Astrocyte of the spinal cord (primary cell): ENCODE data around the gene MOG.
"Not testable (repeated sequence)": the region's sequence is repeated elsewhere in the genome, so short reads cannot be mapped to it uniquely, and the experiment has no call there.

Experiments
- DNase-seq: peaks from one replicate; pipeline ENCODE4 v3.0.0; 2011; ENCODE audit warnings: low read depth, low spot score
- H3K4me3 ChIP-seq: 2 replicates; pipeline ENCODE4 v1.5.1; 2011; ENCODE audit warnings: low read depth, mild to moderate bottlenecking, low read length, moderate library complexity
- CTCF ChIP-seq: IDR thresholded peaks from 2 replicates; pipeline ENCODE4 v1.5.1; 2012; ENCODE audit warnings: low read depth, mild to moderate bottlenecking, low read length, inconsistent platforms
- in situ Hi-C: cut with HindIII; loops from 2 replicates; pipeline ENCODE4 v1.10.0; 2017; ENCODE audit warnings: low sequenced_read_pairs

Gene MOG

GRCh38 chr6:29665942-29666825 lies 9.3 kb downstream of the MOG start:
- no peak for TF ChIP-seq CTCF
- H3K4me3 ChIP-seq: no peak overlapping the region
- DNase-seq: no peak
- in situ Hi-C loops: no loop called here

- no peak for TF ChIP-seq CTCF
- no peak overlapping the region for H3K4me3 ChIP-seq
- DNase-seq: no peak
- in situ Hi-C loops: no loop called here
Measured at GRCh38 chr6:29666826-29667130, 9.9 kb downstream of the MOG start.

GRCh38 chr6:29667158-29667557 lies 10.3 kb downstream of the MOG start:
- no peak for DNase-seq
- H3K4me3 ChIP-seq: no peak overlapping the region
- in situ Hi-C loops: no loop called here
- TF ChIP-seq CTCF: no peak

- no peak for DNase-seq
- in situ Hi-C loops: no loop called here
- H3K4me3 ChIP-seq: no peak overlapping the region
- no peak for TF ChIP-seq CTCF
Measured at GRCh38 chr6:29671026-29671425, 14.1 kb downstream of the MOG start.

GRCh38 chr6:29672116-29672515 lies 15.2 kb downstream of the MOG start:
- in situ Hi-C loops, DNase-seq, H3K4me3 ChIP-seq: not testable (repeated sequence)

GRCh38 chr6:29673161-29673560 lies 16.3 kb downstream of the MOG start:
- H3K4me3 ChIP-seq: no peak overlapping the region
- TF ChIP-seq CTCF: no peak
- DNase-seq: no peak
- in situ Hi-C loops: no loop called here

- H3K4me3 ChIP-seq: no peak overlapping the region
- DNase-seq: no peak
- TF ChIP-seq CTCF: no peak
- in situ Hi-C loops: no loop called here
Measured at GRCh38 chr6:29674008-29674407, 17.1 kb downstream of the MOG start.
